IPS-18c (cell line): ENCODE results near the gene EMB.
"Not testable (repeated sequence)": the region's sequence is repeated elsewhere in the genome, so short reads cannot be mapped to it uniquely, and the experiment has no call there.

ENCODE experiments used
- H3K4me3 ChIP-seq: 2 replicates; pipeline ENCODE4 v1.7.0; 2013; ENCODE audit warnings: low read depth, mild to moderate bottlenecking, low read length, moderate library complexity; ENCODE audit not compliant: insufficient read depth
- H3K9me3 ChIP-seq: one replicate; pipeline ENCODE4 v1.6.1; 2013; ENCODE audit warnings: mild to moderate bottlenecking, low read length, moderate library complexity; ENCODE audit not compliant: control insufficient read depth, insufficient read depth

The EMB gene

DNA sequence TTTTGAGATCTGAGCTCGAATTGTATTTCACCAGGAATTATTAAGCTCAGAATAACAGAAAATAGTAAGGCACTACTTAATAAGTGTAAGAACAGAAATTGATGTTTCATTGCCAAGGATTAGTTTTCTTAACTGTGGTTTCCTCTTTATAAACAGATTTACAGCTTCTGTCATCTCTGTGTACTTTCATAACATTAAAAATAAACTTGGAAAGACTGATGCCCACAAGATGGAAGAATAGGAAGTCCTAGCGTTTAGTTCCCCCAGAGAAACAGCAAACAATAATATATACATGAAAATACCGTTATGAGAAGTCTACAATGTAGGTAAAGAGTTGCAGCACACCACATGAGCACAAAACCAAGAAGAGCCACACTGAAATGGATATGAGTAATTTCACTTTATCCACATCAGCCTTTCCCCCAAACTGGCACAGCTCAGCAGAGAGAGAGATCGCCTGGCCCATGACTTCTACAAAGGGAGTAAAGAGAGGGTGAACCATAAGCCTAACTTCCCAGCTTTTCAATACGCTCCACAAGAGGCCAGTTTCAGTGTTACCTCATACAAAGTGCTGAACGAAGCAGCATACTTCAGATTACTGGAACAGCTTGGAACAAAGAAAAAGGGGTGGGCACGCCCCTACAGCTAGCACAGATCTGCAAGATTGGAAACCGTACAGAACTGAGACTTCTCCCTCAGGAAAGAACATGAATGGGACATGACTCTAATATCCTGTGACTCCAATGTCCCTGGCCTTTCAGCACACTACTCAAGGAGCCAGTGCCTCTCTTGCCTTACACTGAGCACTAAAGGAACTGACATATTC lies 75.4 kb downstream of the EMB start:
- no peak overlapping the region; the same call in 1 of the 2 replicates for H3K4me3 ChIP-seq
- H3K9me3 ChIP-seq = peaks cover 8% of the 10 kb centered on the region

- H3K4me3 ChIP-seq, H3K9me3 ChIP-seq: not testable (repeated sequence)
Observed at GRCh38 chr5:50364535-50365309, 76.4 kb downstream of the EMB start.

GRCh38 chr5:50359187-50359586 lies 81.9 kb downstream of the EMB start:
- H3K9me3 ChIP-seq = no peaks in the 10 kb centered on the region
- H3K4me3 ChIP-seq = no peak overlapping the region

DNA sequence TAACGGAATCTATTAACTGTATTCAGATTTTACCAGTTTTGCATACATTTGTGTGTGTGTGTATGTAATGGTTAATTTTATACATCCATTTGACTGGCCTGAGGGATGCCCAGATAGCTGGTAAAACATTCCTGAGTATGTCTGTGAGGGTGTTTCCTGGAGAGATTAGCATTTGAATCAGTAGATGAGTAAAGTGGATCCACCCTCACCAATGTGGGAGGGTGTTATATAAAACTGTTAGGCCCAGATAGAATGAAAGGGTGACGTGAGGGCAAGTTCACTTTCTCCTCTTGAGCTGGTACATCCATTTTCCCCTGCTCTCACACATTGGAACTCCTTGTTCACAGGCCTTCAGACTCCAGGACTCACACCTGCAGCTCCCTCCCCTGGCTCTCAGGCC lies 88.7 kb downstream of the EMB start:
- no peak overlapping the region for H3K4me3 ChIP-seq
- peaks cover 2% of the 10 kb centered on the region for H3K9me3 ChIP-seq
